Peyer's patch (tissue), 4 donors: ENCODE data around the gene CENPX.

Experiments
- POLR2A ChIP-seq, 2 donors: fragments of 450-650 bp; IDR thresholded peaks; one replicate each; pipeline ENCODE4 v1.5.1; 2017; ENCODE audit warnings: antibody characterized with exemption in 2 of 2, mild to moderate bottlenecking in 2 of 2, moderate library complexity in 2 of 2
- TF ChIP-seq, protein P1 (sequence below), 6 experiments: fragments of 450-650 bp in 4 of 6; fragments of 200-600 bp in 2 of 6; sonication (generic) in 1 of 6; IDR thresholded peaks; one replicate each; pipeline ENCODE4 v1.5.1; 2017 to 2019; ENCODE audit warnings: antibody characterized with exemption in 6 of 6, mild to moderate bottlenecking in 3 of 6, moderate library complexity in 1 of 6

DNA sequence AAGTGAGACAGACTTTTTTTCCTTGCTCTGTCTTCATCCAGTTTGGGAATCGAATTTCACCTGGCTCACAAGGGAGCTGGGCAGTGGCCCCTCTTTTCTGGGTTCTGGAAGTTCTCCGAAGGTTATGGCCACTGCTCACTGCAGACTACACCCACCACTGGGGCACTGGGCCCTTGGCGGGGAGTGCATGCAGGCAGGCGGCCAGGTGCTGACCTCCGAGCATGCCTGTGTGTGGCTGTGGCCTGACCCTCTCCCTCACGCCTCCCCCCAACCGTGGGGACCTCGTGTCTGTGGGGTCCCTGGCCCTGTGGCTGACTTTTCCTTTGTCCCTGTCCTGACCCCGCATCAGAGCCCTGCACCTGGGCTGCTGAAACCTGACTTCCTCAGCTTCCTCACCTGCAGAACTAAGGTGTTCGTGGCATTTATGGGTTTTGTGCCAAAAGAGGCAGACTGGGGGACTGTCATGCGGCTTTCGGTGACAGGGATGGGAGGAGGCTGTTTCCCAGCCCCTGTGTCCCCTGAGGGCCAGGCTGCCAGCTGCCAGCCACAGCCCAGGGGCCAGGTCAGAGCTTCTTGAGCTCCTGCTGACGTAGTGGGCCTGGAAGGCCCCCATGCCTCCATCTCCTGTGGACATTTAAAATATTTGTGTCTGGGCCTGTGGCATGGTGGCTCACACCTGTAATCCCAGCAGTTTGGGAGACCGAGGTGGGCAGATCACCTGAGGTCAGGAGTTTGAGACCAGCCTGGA lies 23.8 kb downstream of the CENPX start:
- TF ChIP-seq, protein P1, sequence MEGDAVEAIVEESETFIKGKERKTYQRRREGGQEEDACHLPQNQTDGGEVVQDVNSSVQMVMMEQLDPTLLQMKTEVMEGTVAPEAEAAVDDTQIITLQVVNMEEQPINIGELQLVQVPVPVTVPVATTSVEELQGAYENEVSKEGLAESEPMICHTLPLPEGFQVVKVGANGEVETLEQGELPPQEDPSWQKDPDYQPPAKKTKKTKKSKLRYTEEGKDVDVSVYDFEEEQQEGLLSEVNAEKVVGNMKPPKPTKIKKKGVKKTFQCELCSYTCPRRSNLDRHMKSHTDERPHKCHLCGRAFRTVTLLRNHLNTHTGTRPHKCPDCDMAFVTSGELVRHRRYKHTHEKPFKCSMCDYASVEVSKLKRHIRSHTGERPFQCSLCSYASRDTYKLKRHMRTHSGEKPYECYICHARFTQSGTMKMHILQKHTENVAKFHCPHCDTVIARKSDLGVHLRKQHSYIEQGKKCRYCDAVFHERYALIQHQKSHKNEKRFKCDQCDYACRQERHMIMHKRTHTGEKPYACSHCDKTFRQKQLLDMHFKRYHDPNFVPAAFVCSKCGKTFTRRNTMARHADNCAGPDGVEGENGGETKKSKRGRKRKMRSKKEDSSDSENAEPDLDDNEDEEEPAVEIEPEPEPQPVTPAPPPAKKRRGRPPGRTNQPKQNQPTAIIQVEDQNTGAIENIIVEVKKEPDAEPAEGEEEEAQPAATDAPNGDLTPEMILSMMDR (IDR thresholded peaks at IDR 0.05), result no peak
- TF ChIP-seq POLR2A (IDR thresholded peaks at IDR 0.05), result no peak
